Spleen (tissue), 11 donors: ENCODE data around the gene COL9A3. TPM values are rescaled to one million over a fixed set of nuclear protein-coding genes. Genes with fewer than 3 reads are reported as not detected.

ENCODE experiments used
- DNase-seq: peaks from one replicate; pipeline ENCODE4 v3.0.0-alpha.2; 2020
- H3K27ac ChIP-seq, 8 donors: fragments of 200-600 bp; sonication (generic) in 7 of 8; 1 replicate in 4 of 8; 2 replicates in 4 of 8; pipeline versions ENCODE4 v1.5.0 to v1.8.0; 2016 to 2021; ENCODE audit warnings: inconsistent platforms in 4 of 8, mild to moderate bottlenecking in 4 of 8, moderate library complexity in 1 of 8
- H3K27me3 ChIP-seq, 7 donors: fragments of 200-600 bp; sonication (generic) in 6 of 7; replicated peaks in 1 of 7; 1 replicate in 4 of 7; 2 replicates in 3 of 7; pipeline versions ENCODE4 v1.5.0 to v1.8.0; 2016 to 2021; ENCODE audit warnings: inconsistent platforms in 3 of 7, mild to moderate bottlenecking in 1 of 7
- H3K36me3 ChIP-seq, 6 donors: fragments of 200-600 bp; sonication (generic) in 5 of 6; 1 replicate in 4 of 6; 2 replicates in 2 of 6; pipeline versions ENCODE4 v1.5.0 to v1.8.0; 2016 to 2021; ENCODE audit warnings: inconsistent platforms in 2 of 6
- H3K4me1 ChIP-seq, 6 donors: fragments of 200-600 bp; sonication (generic) in 5 of 6; 1 replicate in 3 of 6; 2 replicates in 3 of 6; pipeline versions ENCODE4 v1.5.0 to v1.8.0; 2016 to 2021; ENCODE audit warnings: inconsistent platforms in 3 of 6
- H3K4me3 ChIP-seq, 8 donors: fragments of 200-600 bp; sonication (generic) in 7 of 8; 1 replicate in 4 of 8; 2 replicates in 4 of 8; pipeline versions ENCODE4 v1.5.0 to v1.8.0; 2016 to 2021; ENCODE audit warnings: inconsistent platforms in 4 of 8, mild to moderate bottlenecking in 4 of 8, moderate library complexity in 2 of 8
- H3K9me3 ChIP-seq, 8 donors: fragments of 200-600 bp; sonication (generic) in 7 of 8; 1 replicate in 4 of 8; 2 replicates in 4 of 8; pipeline versions ENCODE4 v1.5.0 to v1.8.0; 2016 to 2021; ENCODE audit warnings: inconsistent platforms in 4 of 8
- POLR2A ChIP-seq, 3 donors: fragments of 450-650 bp; IDR thresholded peaks; one replicate each; pipeline ENCODE4 v1.5.1; 2017; ENCODE audit warnings: antibody characterized with exemption in 3 of 3, mild to moderate bottlenecking in 1 of 3
- POLR2AphosphoS5 ChIP-seq, 3 donors: sonication (generic); formaldehyde crosslinking; IDR thresholded peaks; one replicate each; pipeline ENCODE4 v1.5.1; 2017; ENCODE audit warnings: antibody characterized with exemption in 3 of 3
- WGBS, 5 donors: extraction: QIAGEN DNeasy Blood & Tissue Kit in 3 of 5; methylation state at CpG; one replicate each; pipeline versions ENCODE4 v1.1.5 to v1.1.7; 2013 to 2018; 5-methylcytosine and 5-hydroxymethylcytosine counted together
- intact Hi-C: fragments of 100-400 bp; cut with DNase I; formaldehyde crosslinking; loops from one replicate; pipeline ENCODE4 v1.15.0; 2023; ENCODE audit warnings: low total_unique reads
- polyA plus RNA-seq, 3 donors: library from polyadenylated mRNA; stranded (reverse); fragments of 200-250 nt; gene quantifications; one replicate each; pipeline ENCODE4 v1.2.1, GENCODE V29; 2013
- total RNA-seq, 7 donors: library from RNA; depleted of rRNA in 3 of 7; stranded (reverse); fragments of >200 nt in 3 of 7; fragmentation: NEBNext Ultra II Directional in 4 of 7; extraction: Animal tissue kit (Norgen Biotek cat#: 25700) in 4 of 7; gene quantifications; one replicate each; pipeline versions ENCODE4 v1.1.0 to v1.2.1, GENCODE V29; 2016 to 2021
- TF ChIP-seq, protein P1 (sequence below), 11 experiments: fragments of 200-600 bp in 7 of 11; fragments of 450-650 bp in 4 of 11; sonication (generic) in 4 of 11; IDR thresholded peaks in 8 of 11; conservative IDR thresholded peaks in 3 of 11; 1 replicate in 7 of 11; 2 replicates in 4 of 11; pipeline versions ENCODE4 v1.4.0 to v1.8.0; 2016 to 2021; ENCODE audit warnings: antibody characterized with exemption in 11 of 11, inconsistent platforms in 4 of 11, mild to moderate bottlenecking in 1 of 11
- donor health status: healthy with polysubstance abuse.
- donor health status: DM: no; HTN: no; CAD: no; lungs with moderate emphysema.
- donor health status: DM: no; HTN: no; CAD: no.
- donor health status: Bipolar disorder and iron deficiency.
- donor health status: healthy.
- donor health status: DM: no; HTN: no; CAD: no.
- donor health status: DM: yes; HTN: yes; CAD: no.

COL9A3 gene
- total and polyA plus RNA-seq, 10 donors: 1.2 to 16.7 (median 11.1) TPM

- peaks cover 20 to 55% (median 41%) of the 10 kb centered on the region in 6 donors for H3K4me1 ChIP-seq
- no peaks in the 10 kb centered on the region for H3K9me3 ChIP-seq
- DNase-seq: peak; percentile 94
- intact Hi-C loops: no loop called here
- no peaks in the 10 kb centered on the region for H3K27me3 ChIP-seq
- TF ChIP-seq POLR2A (IDR thresholded peaks at IDR 0.05): no peak
- TF ChIP-seq POLR2AphosphoS5 (IDR thresholded peaks at IDR 0.05): peak; percentile 28 to 37 (median 34)
- TF ChIP-seq, protein P1, sequence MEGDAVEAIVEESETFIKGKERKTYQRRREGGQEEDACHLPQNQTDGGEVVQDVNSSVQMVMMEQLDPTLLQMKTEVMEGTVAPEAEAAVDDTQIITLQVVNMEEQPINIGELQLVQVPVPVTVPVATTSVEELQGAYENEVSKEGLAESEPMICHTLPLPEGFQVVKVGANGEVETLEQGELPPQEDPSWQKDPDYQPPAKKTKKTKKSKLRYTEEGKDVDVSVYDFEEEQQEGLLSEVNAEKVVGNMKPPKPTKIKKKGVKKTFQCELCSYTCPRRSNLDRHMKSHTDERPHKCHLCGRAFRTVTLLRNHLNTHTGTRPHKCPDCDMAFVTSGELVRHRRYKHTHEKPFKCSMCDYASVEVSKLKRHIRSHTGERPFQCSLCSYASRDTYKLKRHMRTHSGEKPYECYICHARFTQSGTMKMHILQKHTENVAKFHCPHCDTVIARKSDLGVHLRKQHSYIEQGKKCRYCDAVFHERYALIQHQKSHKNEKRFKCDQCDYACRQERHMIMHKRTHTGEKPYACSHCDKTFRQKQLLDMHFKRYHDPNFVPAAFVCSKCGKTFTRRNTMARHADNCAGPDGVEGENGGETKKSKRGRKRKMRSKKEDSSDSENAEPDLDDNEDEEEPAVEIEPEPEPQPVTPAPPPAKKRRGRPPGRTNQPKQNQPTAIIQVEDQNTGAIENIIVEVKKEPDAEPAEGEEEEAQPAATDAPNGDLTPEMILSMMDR (IDR thresholded peaks at IDR 0.05 in 8 of 11, conservative IDR thresholded peaks at IDR 0.05 in 3 of 11): peak; percentile 78 to 98 (median 93)
- H3K27ac ChIP-seq: peak overlapping the region in 3 of 8 donors; percentile 96 to 98 (median 97)
- H3K36me3 ChIP-seq: peaks cover 9 to 72% (median 61%) of the 10 kb centered on the region in 6 donors
- WGBS, 5 donors: 43 to 51% (median 43%) methylated on average over 21 of the region's 21 CpGs
- no peak overlapping the region for H3K4me3 ChIP-seq
Observed at GRCh38 chr20:62808211-62808865, 8.5 kb upstream of the COL9A3 start.

GRCh38 chr20:62809530-62810428, 7.1 kb upstream of the COL9A3 start:
- intact Hi-C loops: no loop called here

DNA sequence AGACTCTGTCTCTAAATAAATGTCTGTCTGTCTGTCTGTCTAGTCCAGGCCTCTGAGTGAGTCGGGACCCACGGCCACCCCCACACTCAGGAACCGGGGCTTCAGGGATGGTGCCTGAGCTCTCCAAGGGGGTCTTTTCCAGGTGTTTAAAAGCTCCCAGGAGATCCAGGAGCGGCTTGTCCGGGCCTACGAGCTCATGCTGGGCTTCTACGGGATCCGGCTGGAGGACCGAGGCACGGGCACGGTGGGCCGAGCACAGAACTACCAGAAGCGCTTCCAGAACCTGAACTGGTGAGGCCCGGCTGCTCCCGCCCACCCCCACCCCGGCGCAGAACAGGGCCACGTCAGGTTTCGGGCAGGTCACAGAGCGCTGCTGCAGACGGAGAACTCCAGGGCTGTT, 5.5 kb upstream of the COL9A3 start:
- Histone ChIP-seq H3K4me3 (no peak overlapping the region), H3K9me3 (no peaks in the 10 kb centered on the region), H3K27ac (no peak overlapping the region), H3K36me3 (peaks cover 9 to 81% (median 69%) of the 10 kb centered on the region in 6 donors), H3K27me3 (peaks cover 4 to 22% (median 17%) of the 10 kb centered on the region in 7 donors), H3K4me1 (peaks cover 13 to 57% (median 48%) of the 10 kb centered on the region in 6 donors)
- 91 to 98% (median 95%) methylated on average over 17 to 21 of the region's 21 CpGs for WGBS, 5 donors
- no peak for TF ChIP-seq POLR2A (IDR thresholded peaks at IDR 0.05)
- TF ChIP-seq POLR2AphosphoS5 (IDR thresholded peaks at IDR 0.05): no peak
- TF ChIP-seq, protein P1 (IDR thresholded peaks at IDR 0.05 in 8 of 11, conservative IDR thresholded peaks at IDR 0.05 in 3 of 11): no peak
- intact Hi-C loops: no loop called here
- no peak for DNase-seq

More at GRCh38 chr20:62809530-62810428, 7.1 kb upstream of the COL9A3 start:
- TF ChIP-seq, protein P1 (IDR thresholded peaks at IDR 0.05 in 8 of 11, conservative IDR thresholded peaks at IDR 0.05 in 3 of 11): no peak
- TF ChIP-seq POLR2A (IDR thresholded peaks at IDR 0.05) (no peak), POLR2AphosphoS5 (IDR thresholded peaks at IDR 0.05) (peak in 2 of 3 donors; percentile 31 to 39)
- WGBS, 5 donors: 93 to 95% (median 93%) methylated on average over 22 to 24 of the region's 24 CpGs
- no peak overlapping the region for H3K4me3 ChIP-seq
- peaks cover 0 to 7% (median 3%) of the 10 kb centered on the region in 7 donors for H3K27me3 ChIP-seq
- H3K27ac ChIP-seq: no peak overlapping the region
- H3K4me1 ChIP-seq: peaks cover 14 to 52% (median 42%) of the 10 kb centered on the region in 6 donors
- DNase-seq: no peak
- H3K9me3 ChIP-seq: no peaks in the 10 kb centered on the region
- H3K36me3 ChIP-seq: peaks cover 9 to 82% (median 69%) of the 10 kb centered on the region in 6 donors
